Breast epithelium (tissue), 3 donors: ENCODE data around the gene PDLIM4.

ENCODE experiments used
- POLR2AphosphoS5 ChIP-seq, 3 donors: sonication (generic); formaldehyde crosslinking; IDR thresholded peaks; one replicate each; pipeline ENCODE4 v1.6.1; 2017; ENCODE audit warnings: antibody characterized with exemption in 3 of 3
- TF ChIP-seq, protein P1 (sequence below), 3 donors: fragments of 450-650 bp; IDR thresholded peaks; one replicate each; pipeline ENCODE4 v1.5.1; 2016 to 2017; ENCODE audit warnings: antibody characterized with exemption in 3 of 3, mild to moderate bottlenecking in 3 of 3, moderate library complexity in 3 of 3

DNA sequence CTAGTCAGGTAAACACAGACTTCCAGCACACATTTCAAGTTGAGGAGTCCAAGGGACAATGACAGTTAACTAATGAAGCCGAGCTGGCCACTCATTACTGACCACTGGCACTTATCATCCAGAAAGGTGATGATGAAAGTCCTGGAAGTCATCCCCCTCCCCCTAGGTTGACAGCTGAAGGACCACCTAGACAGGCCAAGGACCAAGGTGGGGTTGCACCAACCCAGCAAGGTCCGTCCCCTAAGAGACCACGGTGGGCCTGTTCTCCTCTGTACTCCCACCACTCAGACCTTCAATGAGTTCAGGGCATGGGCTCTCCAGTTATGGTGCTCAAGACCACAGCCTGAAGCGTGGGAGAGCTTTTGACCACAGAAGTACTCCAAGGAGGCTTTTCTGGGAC, 43.0 kb upstream of the PDLIM4 start:
- TF ChIP-seq, protein P1, sequence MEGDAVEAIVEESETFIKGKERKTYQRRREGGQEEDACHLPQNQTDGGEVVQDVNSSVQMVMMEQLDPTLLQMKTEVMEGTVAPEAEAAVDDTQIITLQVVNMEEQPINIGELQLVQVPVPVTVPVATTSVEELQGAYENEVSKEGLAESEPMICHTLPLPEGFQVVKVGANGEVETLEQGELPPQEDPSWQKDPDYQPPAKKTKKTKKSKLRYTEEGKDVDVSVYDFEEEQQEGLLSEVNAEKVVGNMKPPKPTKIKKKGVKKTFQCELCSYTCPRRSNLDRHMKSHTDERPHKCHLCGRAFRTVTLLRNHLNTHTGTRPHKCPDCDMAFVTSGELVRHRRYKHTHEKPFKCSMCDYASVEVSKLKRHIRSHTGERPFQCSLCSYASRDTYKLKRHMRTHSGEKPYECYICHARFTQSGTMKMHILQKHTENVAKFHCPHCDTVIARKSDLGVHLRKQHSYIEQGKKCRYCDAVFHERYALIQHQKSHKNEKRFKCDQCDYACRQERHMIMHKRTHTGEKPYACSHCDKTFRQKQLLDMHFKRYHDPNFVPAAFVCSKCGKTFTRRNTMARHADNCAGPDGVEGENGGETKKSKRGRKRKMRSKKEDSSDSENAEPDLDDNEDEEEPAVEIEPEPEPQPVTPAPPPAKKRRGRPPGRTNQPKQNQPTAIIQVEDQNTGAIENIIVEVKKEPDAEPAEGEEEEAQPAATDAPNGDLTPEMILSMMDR (IDR thresholded peaks at IDR 0.05): no peak
- no peak for TF ChIP-seq POLR2AphosphoS5 (IDR thresholded peaks at IDR 0.05)
